Measurements from ENCODE around the gene C16orf95. TPM values are rescaled to one million over a fixed set of nuclear protein-coding genes. Genes with fewer than 3 reads are reported as not detected.
A peak's percentile ranks its signal among the peaks of the same experiment; 100 is the strongest.

The C16orf95 gene
- total RNA-seq, 4 donors from 2014 or later: 0.54 to 1.3 (median 0.54) TPM; not detected in 1

DNA sequence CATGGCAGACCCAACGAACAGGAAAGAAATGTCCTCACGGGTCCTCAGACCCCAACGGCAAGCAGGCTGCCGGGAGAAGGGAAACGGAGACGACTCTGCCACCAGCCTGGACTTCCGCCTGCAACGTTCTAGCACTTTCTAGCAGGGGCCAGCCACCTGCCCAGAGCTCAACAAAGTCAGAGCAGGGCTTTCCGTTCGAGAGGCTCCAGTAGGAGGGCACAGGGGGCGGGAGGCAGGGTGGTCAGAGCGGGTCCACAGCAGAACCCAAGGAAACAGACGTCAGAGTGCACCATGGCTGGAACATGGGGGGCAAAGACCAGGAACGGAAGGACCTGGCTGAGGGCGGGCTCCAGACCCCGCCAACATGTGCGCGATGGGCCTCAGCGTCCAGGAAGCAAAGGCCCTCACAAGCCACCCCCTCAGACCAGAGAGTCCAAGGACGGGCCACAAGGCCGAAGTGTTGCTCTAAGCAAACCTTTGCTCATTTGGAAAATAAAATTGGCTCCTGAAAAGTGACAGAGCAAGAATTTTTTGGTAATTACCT, 29.4 kb upstream of the C16orf95 start:
- H3K9me3 ChIP-seq: no peaks in the 10 kb centered on the region
- peaks cover 14 to 39% of the 10 kb centered on the region in 2 donors for H3K4me1 ChIP-seq
- TF ChIP-seq, protein P1, sequence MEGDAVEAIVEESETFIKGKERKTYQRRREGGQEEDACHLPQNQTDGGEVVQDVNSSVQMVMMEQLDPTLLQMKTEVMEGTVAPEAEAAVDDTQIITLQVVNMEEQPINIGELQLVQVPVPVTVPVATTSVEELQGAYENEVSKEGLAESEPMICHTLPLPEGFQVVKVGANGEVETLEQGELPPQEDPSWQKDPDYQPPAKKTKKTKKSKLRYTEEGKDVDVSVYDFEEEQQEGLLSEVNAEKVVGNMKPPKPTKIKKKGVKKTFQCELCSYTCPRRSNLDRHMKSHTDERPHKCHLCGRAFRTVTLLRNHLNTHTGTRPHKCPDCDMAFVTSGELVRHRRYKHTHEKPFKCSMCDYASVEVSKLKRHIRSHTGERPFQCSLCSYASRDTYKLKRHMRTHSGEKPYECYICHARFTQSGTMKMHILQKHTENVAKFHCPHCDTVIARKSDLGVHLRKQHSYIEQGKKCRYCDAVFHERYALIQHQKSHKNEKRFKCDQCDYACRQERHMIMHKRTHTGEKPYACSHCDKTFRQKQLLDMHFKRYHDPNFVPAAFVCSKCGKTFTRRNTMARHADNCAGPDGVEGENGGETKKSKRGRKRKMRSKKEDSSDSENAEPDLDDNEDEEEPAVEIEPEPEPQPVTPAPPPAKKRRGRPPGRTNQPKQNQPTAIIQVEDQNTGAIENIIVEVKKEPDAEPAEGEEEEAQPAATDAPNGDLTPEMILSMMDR (IDR thresholded peaks at IDR 0.05): no peak
- TF ChIP-seq POLR2A (IDR thresholded peaks at IDR 0.05): no peak
- H3K36me3 ChIP-seq: peaks cover 16 to 19% of the 10 kb centered on the region in 2 donors
- H3K4me3 ChIP-seq (replicated peaks in 1 of 3): no peak overlapping the region
- peak overlapping the region in 2 of 3 donors; percentile 88 for H3K27ac ChIP-seq
- H3K27me3 ChIP-seq: no peaks in the 10 kb centered on the region
- WGBS, 2 donors: 96% methylated on average over 21 of the region's 21 CpGs
- intact Hi-C loops (cut with DNase I): no loop called here
- no peak for DNase-seq

GRCh38 chr16:87345726-87346424, 28.7 kb upstream of the C16orf95 start:
- Histone ChIP-seq H3K9me3 (no peaks in the 10 kb centered on the region), H3K27me3 (no peaks in the 10 kb centered on the region), H3K4me3 (replicated peaks in 1 of 3) (no peak overlapping the region), H3K27ac (peak overlapping the region; percentile 72 to 88 (median 88)), H3K36me3 (peaks cover 16 to 19% of the 10 kb centered on the region in 2 donors), H3K4me1 (peaks cover 14 to 38% of the 10 kb centered on the region in 2 donors)
- TF ChIP-seq, protein P1 (IDR thresholded peaks at IDR 0.05): no peak
- no peak for TF ChIP-seq POLR2A (IDR thresholded peaks at IDR 0.05)
- intact Hi-C loops (cut with DNase I): no loop called here
- peak in 1 of 2 donors; percentile 29 for DNase-seq
- WGBS, 2 donors: 83 to 87% methylated on average over 27 to 28 of the region's 28 CpGs

GRCh38 chr16:87344931-87345631, 27.9 kb upstream of the C16orf95 start:
- peaks cover 16 to 19% of the 10 kb centered on the region in 2 donors for H3K36me3 ChIP-seq
- H3K27ac ChIP-seq: peak overlapping the region in 2 of 3 donors; percentile 88
- H3K4me3 ChIP-seq (replicated peaks in 1 of 3): peak overlapping the region in 1 of 3 donors; percentile 2
- TF ChIP-seq, protein P1 (IDR thresholded peaks at IDR 0.05): no peak
- TF ChIP-seq POLR2A (IDR thresholded peaks at IDR 0.05): no peak
- 30 to 50% methylated on average over 6 to 13 of the region's 17 CpGs for WGBS, 2 donors
- H3K9me3 ChIP-seq: no peaks in the 10 kb centered on the region
- intact Hi-C loops (cut with DNase I): no loop called here
- H3K27me3 ChIP-seq: no peaks in the 10 kb centered on the region
- H3K4me1 ChIP-seq: peaks cover 14 to 30% of the 10 kb centered on the region in 2 donors
- DNase-seq: peak; percentile 76 to 78

DNA sequence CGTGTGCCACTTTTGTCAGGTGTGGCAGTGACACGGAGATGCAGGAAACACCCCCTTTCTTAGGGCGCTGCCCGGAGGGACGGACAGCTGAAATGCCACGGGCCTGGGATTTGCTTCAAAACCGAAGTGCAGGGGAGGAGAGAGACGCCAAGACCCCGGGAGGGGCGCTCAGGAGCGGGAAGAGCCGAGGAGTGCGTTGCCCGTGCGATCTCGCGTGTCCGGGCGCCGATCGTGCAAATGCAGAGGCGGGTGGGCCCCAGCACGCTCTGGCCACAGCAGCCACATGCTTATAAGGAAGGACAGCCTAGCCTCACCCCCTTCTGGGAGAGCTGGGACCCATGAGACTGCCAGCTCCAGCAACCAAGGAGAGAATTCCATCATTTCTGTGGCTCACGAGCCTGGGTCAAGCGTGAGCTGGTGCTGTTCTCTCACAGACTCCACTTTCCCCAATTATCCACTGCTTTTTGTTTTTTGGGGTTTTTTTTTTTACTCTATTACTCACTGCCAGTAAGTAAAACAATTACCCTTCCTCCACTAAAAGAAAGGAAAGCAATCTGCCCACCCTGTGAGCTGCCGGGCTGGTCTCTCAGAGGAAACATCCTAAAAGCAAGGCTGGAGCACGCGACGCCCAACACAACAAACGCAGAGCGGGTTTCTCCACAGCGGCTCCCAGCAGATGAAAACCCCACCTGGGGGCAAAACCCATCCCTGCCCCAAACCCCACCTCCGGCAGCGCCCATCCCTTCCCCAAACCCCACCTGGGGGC, 27.2 kb upstream of the C16orf95 start:
- H3K4me3 ChIP-seq (replicated peaks in 1 of 3): peak overlapping the region in 1 of 3 donors; percentile 2
- H3K36me3 ChIP-seq: peaks cover 16 to 20% of the 10 kb centered on the region in 2 donors
- 86 to 88% methylated on average over 32 to 34 of the region's 34 CpGs for WGBS, 2 donors
- intact Hi-C loops (cut with DNase I): no loop called here
- no peak for TF ChIP-seq POLR2A (IDR thresholded peaks at IDR 0.05)
- TF ChIP-seq, protein P1 (IDR thresholded peaks at IDR 0.05): no peak
- peaks cover 14 to 27% of the 10 kb centered on the region in 2 donors for H3K4me1 ChIP-seq
- H3K27ac ChIP-seq: peak overlapping the region in 2 of 3 donors; percentile 88
- no peaks in the 10 kb centered on the region for H3K27me3 ChIP-seq
- H3K9me3 ChIP-seq: no peaks in the 10 kb centered on the region
- no peak for DNase-seq
